PFSK-1 (cell line): ENCODE measurements around the gene LRATD1.

Experiments
- FOXP2 ChIP-seq: optimal IDR thresholded peaks from 2 replicates; pipeline ENCODE3; 2011; ENCODE audit warnings: borderline replicate concordance, control low read depth, inconsistent platforms; ENCODE audit not compliant: insufficient read depth; ENCODE audit errors: extremely low read length, extremely low read depth
- POLR2AphosphoS5 ChIP-seq: IDR thresholded peaks from 2 replicates; pipeline ENCODE4 v1.6.1; 2012; ENCODE audit warnings: low read depth, mild to moderate bottlenecking, control low read depth, low read length, moderate library complexity
- REST ChIP-seq, 2 experiments: IDR thresholded peaks; 2 replicates each; pipeline versions ENCODE4 v1.6.1 to v1.8.0; 2011 to 2012; ENCODE audit warnings: low read depth in 2 of 2, low read length in 2 of 2, control low read depth in 1 of 2, inconsistent platforms in 1 of 2, mild to moderate bottlenecking in 1 of 2, moderate library complexity in 1 of 2; ENCODE audit not compliant: insufficient read depth in 1 of 2
- SIN3A ChIP-seq: IDR thresholded peaks from 2 replicates; pipeline ENCODE4 v1.6.1; 2012; ENCODE audit warnings: mild to moderate bottlenecking, low read length, moderate library complexity, borderline replicate concordance; ENCODE audit not compliant: insufficient read depth
- TAF1 ChIP-seq: IDR thresholded peaks from 2 replicates; pipeline ENCODE4 v1.6.1; 2012; ENCODE audit warnings: low read length, control low read depth, borderline replicate concordance; ENCODE audit not compliant: insufficient read depth

GRCh38 chr2:14623237-14623636 is 9.3 kb upstream of the LRATD1 start:
- TF ChIP-seq POLR2AphosphoS5 (no peak), REST (IDR thresholded peaks at IDR 0.05; ENCODE audit: insufficient read depth in 1 of 2, low read depth in 2 of 2, low read length in 2 of 2) (no peak), TAF1 (no peak), SIN3A (no peak), FOXP2 (no peak)
